A549 (cell line): Measurements from ENCODE around the gene KLHDC8A. TPM values are rescaled to one million over a fixed set of nuclear protein-coding genes. Genes with fewer than 3 reads are reported as not detected.

Experiments used
- BHLHE40 ChIP-seq: IDR thresholded peaks from 2 replicates; pipeline ENCODE4 v1.6.1; 2012; ENCODE audit warnings: low read depth, low read length, inconsistent platforms
- CBX2 ChIP-seq: fragments of 200-600 bp; sonication (generic); IDR thresholded peaks from 2 replicates; pipeline ENCODE4 v1.6.1; 2016; ENCODE audit warnings: low read depth, mild to moderate bottlenecking, borderline replicate concordance
- CHD2 ChIP-seq: fragments of 150-350 bp; IDR thresholded peaks from 2 replicates; pipeline ENCODE4 v1.6.1; 2014; ENCODE audit warnings: low read length; ENCODE audit not compliant: partially characterized antibody
- CHD4 ChIP-seq: fragments of 200-600 bp; sonication (generic); IDR thresholded peaks from 2 replicates; pipeline ENCODE4 v1.6.1; 2016; ENCODE audit warnings: antibody characterized with exemption, mild to moderate bottlenecking, borderline replicate concordance
- CTCF ChIP-seq: fragments of >200 bp; sonication (Bioruptor Twin); formaldehyde crosslinking; IDR thresholded peaks from 3 replicates; pipeline ENCODE4 v1.5.1; 2016
- EHF ChIP-seq: fragments of 250-450 bp; sonication (Bioruptor Pico); IDR thresholded peaks from 2 replicates; pipeline ENCODE4 v1.5.0; 2020; ENCODE audit warnings: mild to moderate bottlenecking
- EHMT2 ChIP-seq: fragments of 200-600 bp; sonication (generic); IDR thresholded peaks from 2 replicates; pipeline ENCODE4 v1.6.1; 2016; ENCODE audit warnings: antibody characterized with exemption, low read depth, mild to moderate bottlenecking, moderate library complexity
- EP300 ChIP-seq, 2 experiments: fragments of >200 bp; sonication (Bioruptor Twin); formaldehyde crosslinking; IDR thresholded peaks; 2 replicates in 1 of 2; 3 replicates in 1 of 2; pipeline ENCODE4 v1.6.1; 2016 to 2017
- ESRRA ChIP-seq: fragments of 150-350 bp; IDR thresholded peaks from 2 replicates; pipeline ENCODE4 v1.6.1; 2014; ENCODE audit warnings: mild to moderate bottlenecking, low read length, borderline replicate concordance
- FOSL2 ChIP-seq, 2 experiments: fragments of 450-650 bp in 1 of 2; fragments of >200 bp in 1 of 2; sonication (Bioruptor Twin) in 1 of 2; formaldehyde crosslinking; IDR thresholded peaks; 2 replicates each; pipeline versions ENCODE4 v1.5.0 to v1.6.1; 2016 to 2020; ENCODE audit warnings: mild to moderate bottlenecking in 1 of 2, moderate library complexity in 1 of 2
- HDAC2 ChIP-seq: fragments of 200-600 bp; sonication (generic); IDR thresholded peaks from 2 replicates; pipeline ENCODE4 v1.6.1; 2016
- HMGXB4 ChIP-seq: fragments of 250-450 bp; sonication (Bioruptor Pico); IDR thresholded peaks from 2 replicates; pipeline ENCODE4 v1.5.0; 2021; ENCODE audit warnings: mild to moderate bottlenecking, moderate library complexity, borderline replicate concordance
- HOXB5 ChIP-seq: fragments of 250-450 bp; sonication (Bioruptor Pico); IDR thresholded peaks from 2 replicates; pipeline ENCODE4 v1.5.0; 2020; ENCODE audit warnings: mild to moderate bottlenecking, moderate library complexity
- JUN ChIP-seq, 2 experiments: fragments of >200 bp; sonication (Bioruptor Twin); formaldehyde crosslinking; IDR thresholded peaks; 2 replicates in 1 of 2; 3 replicates in 1 of 2; pipeline ENCODE4 v1.6.1; 2016 to 2017
- JUNB ChIP-seq: fragments of >200 bp; sonication (Bioruptor Twin); formaldehyde crosslinking; IDR thresholded peaks from 2 replicates; pipeline ENCODE4 v1.6.1; 2016
- KDM5A ChIP-seq: fragments of 200-600 bp; sonication (generic); IDR thresholded peaks from 2 replicates; pipeline ENCODE4 v1.6.1; 2016; ENCODE audit warnings: antibody characterized with exemption, mild to moderate bottlenecking
- MAX ChIP-seq: IDR thresholded peaks from 2 replicates; pipeline ENCODE4 v1.6.1; 2012
- NPAS2 ChIP-seq: fragments of 250-450 bp; sonication (Bioruptor Pico); IDR thresholded peaks from 2 replicates; pipeline ENCODE4 v1.8.0; 2022; ENCODE audit warnings: mild to moderate bottlenecking, moderate library complexity, borderline replicate concordance
- PHF8 ChIP-seq: fragments of 200-600 bp; sonication (generic); IDR thresholded peaks from 2 replicates; pipeline ENCODE4 v1.6.1; 2016; ENCODE audit warnings: low read depth, mild to moderate bottlenecking, antibody characterized with exemption, moderate library complexity, borderline replicate concordance
- POLR2A ChIP-seq: IDR thresholded peaks from 2 replicates; pipeline ENCODE4 v1.6.1; 2012; ENCODE audit warnings: mild to moderate bottlenecking, low read length
- POLR2AphosphoS2 ChIP-seq: conservative IDR thresholded peaks from 2 replicates; pipeline ENCODE4 v1.6.1; 2012; ENCODE audit warnings: low read length, improper control_type of control experiment, inconsistent platforms
- RARB ChIP-seq: fragments of 250-450 bp; sonication (Bioruptor Pico); IDR thresholded peaks from 2 replicates; pipeline ENCODE4 v1.8.0; 2021; ENCODE audit warnings: mild to moderate bottlenecking, moderate library complexity
- RCOR1 ChIP-seq: fragments of 150-350 bp; IDR thresholded peaks from 2 replicates; pipeline ENCODE4 v1.6.1; 2014; ENCODE audit warnings: antibody characterized with exemption, low read length, low read depth
- SREBF2 ChIP-seq: fragments of 450-650 bp; IDR thresholded peaks from 2 replicates; pipeline ENCODE4 v1.6.1; 2014; ENCODE audit warnings: mild to moderate bottlenecking, moderate library complexity
- TFCP2L1 ChIP-seq: fragments of 250-450 bp; sonication (Bioruptor Pico); IDR thresholded peaks from 2 replicates; pipeline ENCODE4 v1.5.0; 2021; ENCODE audit warnings: mild to moderate bottlenecking
- TP53 ChIP-seq: fragments of 250-450 bp; sonication (Bioruptor Pico); IDR thresholded peaks from 2 replicates; pipeline ENCODE4 v1.5.0; 2021; ENCODE audit warnings: mild to moderate bottlenecking, moderate library complexity
- USF2 ChIP-seq: fragments of 450-650 bp; IDR thresholded peaks from 2 replicates; pipeline ENCODE4 v1.6.1; 2014; ENCODE audit warnings: antibody characterized with exemption
- ZNF302 ChIP-seq: fragments of 250-450 bp; sonication (Bioruptor Pico); IDR thresholded peaks from 2 replicates; pipeline ENCODE4 v1.9.0; 2021; ENCODE audit warnings: inconsistent platforms, mild to moderate bottlenecking, moderate library complexity
- ZSCAN20 ChIP-seq: fragments of 250-450 bp; sonication (Bioruptor Pico); IDR thresholded peaks from 2 replicates; pipeline ENCODE4 v1.8.0; 2022; ENCODE audit warnings: mild to moderate bottlenecking, moderate library complexity
- polyA plus RNA-seq, 4 experiments: library from polyadenylated mRNA; depleted of rRNA in 3 of 4; stranded (reverse); fragments of >200 nt; fragmentation: RNase III in 1 of 4; extraction: RNeasy Plus Mini Kit Qiagen cat#74134 plus additional on column Dnase treatment in 1 of 4; gene quantifications; 2 replicates in 3 of 4; 3 replicates in 1 of 4; pipeline ENCODE4 v1.2.3, GENCODE V29; 2011 to 2017

KLHDC8A gene
- polyA plus RNA-seq, 2 of the 4 experiments (the other 2 are of a cell fraction) = 0.34 to 0.40 TPM

DNA sequence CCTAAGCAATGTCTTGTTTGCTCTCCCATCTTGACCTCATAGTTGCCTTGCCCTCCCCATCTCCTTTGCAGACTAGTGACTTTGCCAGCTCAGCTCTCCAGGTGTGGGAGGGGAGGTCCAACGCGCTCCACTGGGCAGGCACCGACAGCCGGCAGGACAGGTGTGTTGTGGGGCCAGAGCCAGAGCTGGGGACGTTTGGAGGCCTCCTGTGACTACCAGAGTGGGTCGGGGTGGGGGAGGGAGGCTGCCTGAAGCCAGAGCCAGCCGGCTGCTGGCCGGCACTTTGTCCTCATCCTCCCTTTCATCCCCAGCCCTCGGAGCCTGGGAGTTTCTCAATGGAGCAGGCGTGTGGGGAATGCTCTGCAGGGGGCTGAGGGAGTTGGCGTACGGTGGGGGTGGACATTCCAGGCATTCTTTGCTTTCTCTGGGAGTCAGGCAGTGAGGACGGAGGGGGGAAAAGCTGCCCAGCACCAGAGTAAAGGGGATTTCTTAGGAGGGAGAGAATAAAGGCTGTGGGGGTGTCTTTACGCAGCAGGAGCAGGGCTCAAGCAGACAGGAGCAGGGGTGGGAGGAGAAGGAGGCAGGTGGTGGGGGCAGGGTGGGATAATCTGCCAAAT lies 55.4 kb downstream of the KLHDC8A start (continued):
- TF ChIP-seq CHD2 (peak; percentile 45), POLR2AphosphoS2 (peak; percentile 98), ZNF302 (CRISPR knock-in tag) (0 out of 2 replicates have a peak, but pooled peaks have one; percentile 47), EHMT2 (no peak), FOSL2 (IDR thresholded peaks at IDR 0.05) (no peak; the same call in none of the 2 replicates), FOSL2 (CRISPR knock-in tag; IDR thresholded peaks at IDR 0.05) (peak; percentile 75), RARB (CRISPR knock-in tag) (0 out of 2 replicates have a peak, but pooled peaks have one; percentile 76), HMGXB4 (CRISPR knock-in tag) (no peak), TFCP2L1 (CRISPR knock-in tag) (0 out of 2 replicates have a peak, but pooled peaks have one; percentile 15), CTCF (no peak), CBX2 (no peak), ZSCAN20 (CRISPR knock-in tag) (no peak), BHLHE40 (no peak), MAX (peak; percentile 88), HDAC2 (no peak), TP53 (CRISPR knock-in tag) (no peak; the same call in none of the 2 replicates), PHF8 (no peak), EHF (peak; percentile 72; the same call in 1 of the 2 replicates), RCOR1 (no peak), KDM5A (no peak), POLR2A (no peak), HOXB5 (CRISPR knock-in tag) (peak; percentile 81; the same call in 1 of the 2 replicates), ESRRA (no peak), JUN (IDR thresholded peaks at IDR 0.05) (peak; percentile 94 to 100), USF2 (no peak), EP300 (IDR thresholded peaks at IDR 0.05) (peak; percentile 95 to 99; a peak in 4 of 5 replicates), SREBF2 (no peak), JUNB (peak; percentile 78), NPAS2 (CRISPR knock-in tag) (no peak), CHD4 (no peak)
- TF ChIP-seq, all 56 proteins: peak for 23
